Right forelimb (tissue), 1 donor: ENCODE data around the gene TSPO2.

Source experiments
- DNase-seq: peaks from one replicate; pipeline ENCODE4 v3.0.0-alpha.2; 2018

Gene TSPO2

GRCh38 chr6:41051873-41052272 lies 9.6 kb downstream of the TSPO2 start:
- no peak for DNase-seq

- peak; percentile 53 for DNase-seq
Observed at GRCh38 chr6:41053041-41053440, 10.8 kb downstream of the TSPO2 start, which contains the start of gene APOBEC2. TSS of gene APOBEC2 (plus strand) at chr6:41053202. CDS start at chr6:41053348, 146 bp downstream.

GRCh38 chr6:41054511-41054910 lies 12.2 kb downstream of the TSPO2 start:
- no peak for DNase-seq

GRCh38 chr6:41055149-41055548 lies 12.9 kb downstream of the TSPO2 start:
- no peak for DNase-seq

- no peak for DNase-seq
Observed at GRCh38 chr6:41056768-41057490, 14.7 kb downstream of the TSPO2 start.

GRCh38 chr6:41058783-41059181 lies 16.5 kb downstream of the TSPO2 start:
- no peak for DNase-seq

GRCh38 chr6:41059556-41059955 lies 17.3 kb downstream of the TSPO2 start:
- DNase-seq: no peak

- no peak for DNase-seq
Observed at GRCh38 chr6:41061196-41061726, 19.0 kb downstream of the TSPO2 start.

GRCh38 chr6:41062056-41062455 lies 19.8 kb downstream of the TSPO2 start:
- DNase-seq: no peak

GRCh38 chr6:41063884-41064285 lies 21.6 kb downstream of the TSPO2 start:
- DNase-seq: no peak

- DNase-seq: no peak
Observed at GRCh38 chr6:41064841-41065240, 22.6 kb downstream of the TSPO2 start.

GRCh38 chr6:41065550-41066026 lies 23.3 kb downstream of the TSPO2 start:
- no peak for DNase-seq

- DNase-seq: peak; percentile 79
Observed at GRCh38 chr6:41066867-41067304, 24.6 kb downstream of the TSPO2 start.

GRCh38 chr6:41071501-41071922 lies 29.2 kb downstream of the TSPO2 start:
- no peak for DNase-seq

- DNase-seq: peak; percentile 100
Observed at GRCh38 chr6:41071923-41072835, 29.9 kb downstream of the TSPO2 start, which contains the start of gene OARD1. TSS of gene OARD1 (minus strand) at chr6:41072356. CDS start at chr6:41071634, 722 bp downstream.

- no peak for DNase-seq
Observed at GRCh38 chr6:41072836-41073202, 30.6 kb downstream of the TSPO2 start, which contains the start of gene NFYA. TSS of gene NFYA (plus strand) at chr6:41072974. CDS start at chr6:41079090, 6,116 bp downstream.

GRCh38 chr6:41073203-41073967 lies 31.1 kb downstream of the TSPO2 start:
- peak; percentile 89 for DNase-seq

GRCh38 chr6:41073968-41074691 lies 31.9 kb downstream of the TSPO2 start:
- no peak for DNase-seq

GRCh38 chr6:41074692-41075436 lies 32.6 kb downstream of the TSPO2 start:
- no peak for DNase-seq

GRCh38 chr6:41075651-41076626 lies 33.7 kb downstream of the TSPO2 start:
- no peak for DNase-seq
